Gastroesophageal sphincter (tissue), 4 donors: Measurements from ENCODE around the gene GORAB. TPM values are rescaled to one million over a fixed set of nuclear protein-coding genes. Genes with fewer than 3 reads are reported as not detected.

Source experiments
- ATAC-seq: fragments of 150-250 bp; one replicate; pipeline ENCODE4 v1.9.1; 2016; ENCODE audit warnings: mild to moderate bottlenecking, moderate library complexity
- H3K27ac ChIP-seq, 4 donors: fragments of 200-600 bp; sonication (generic) in 3 of 4; 1 replicate in 3 of 4; 2 replicates in 1 of 4; pipeline ENCODE4 v1.5.1; 2016 to 2019
- H3K27me3 ChIP-seq: fragments of 200-600 bp; sonication (generic); one replicate; pipeline ENCODE4 v1.5.1; 2019
- H3K36me3 ChIP-seq, 2 donors: fragments of 200-600 bp; sonication (generic); one replicate each; pipeline ENCODE4 v1.5.1; 2019; ENCODE audit warnings: control low read depth in 1 of 2
- H3K4me1 ChIP-seq, 3 donors: fragments of 200-600 bp; sonication (generic); 1 replicate in 2 of 3; 2 replicates in 1 of 3; pipeline ENCODE4 v1.5.1; 2016 to 2019; ENCODE audit warnings: control low read depth in 2 of 3
- H3K4me3 ChIP-seq, 2 donors: fragments of 200-600 bp; sonication (generic); one replicate each; pipeline ENCODE4 v1.5.1; 2019; ENCODE audit warnings: mild to moderate bottlenecking in 1 of 2, moderate library complexity in 1 of 2
- H3K9me3 ChIP-seq, 3 donors: fragments of 200-600 bp; sonication (generic); one replicate each; pipeline ENCODE4 v1.5.1; 2017 to 2019; ENCODE audit warnings: control low read depth in 2 of 3
- CTCF ChIP-seq, 4 experiments: fragments of 200-600 bp in 2 of 4; fragments of 450-650 bp in 2 of 4; sonication (generic) in 1 of 4; IDR thresholded peaks; one replicate each; pipeline ENCODE4 v1.5.1; 2017 to 2019; ENCODE audit warnings: antibody characterized with exemption in 4 of 4, mild to moderate bottlenecking in 2 of 4, moderate library complexity in 2 of 4
- EP300 ChIP-seq: sonication (generic); formaldehyde crosslinking; IDR thresholded peaks from one replicate; pipeline ENCODE4 v1.6.1; 2017; ENCODE audit warnings: antibody characterized with exemption, mild to moderate bottlenecking
- POLR2A ChIP-seq, 2 donors: fragments of 450-650 bp; IDR thresholded peaks; one replicate each; pipeline ENCODE4 v1.6.1; 2017; ENCODE audit warnings: antibody characterized with exemption in 2 of 2, mild to moderate bottlenecking in 2 of 2, moderate library complexity in 1 of 2
- POLR2AphosphoS5 ChIP-seq: sonication (generic); formaldehyde crosslinking; IDR thresholded peaks from one replicate; pipeline ENCODE4 v1.6.1; 2017; ENCODE audit warnings: antibody characterized with exemption
- WGBS, 2 donors: methylation state at CpG; one replicate each; pipeline ENCODE4 v1.1.5; 2018; ENCODE audit warnings: low coverage in 1 of 2; 5-methylcytosine and 5-hydroxymethylcytosine counted together
- total RNA-seq, 4 donors: library from RNA; depleted of rRNA; stranded (reverse); fragments of >200 nt; gene quantifications; one replicate each; pipeline ENCODE4 v1.1.0, GENCODE V29; 2016

Gene GORAB, protein sequence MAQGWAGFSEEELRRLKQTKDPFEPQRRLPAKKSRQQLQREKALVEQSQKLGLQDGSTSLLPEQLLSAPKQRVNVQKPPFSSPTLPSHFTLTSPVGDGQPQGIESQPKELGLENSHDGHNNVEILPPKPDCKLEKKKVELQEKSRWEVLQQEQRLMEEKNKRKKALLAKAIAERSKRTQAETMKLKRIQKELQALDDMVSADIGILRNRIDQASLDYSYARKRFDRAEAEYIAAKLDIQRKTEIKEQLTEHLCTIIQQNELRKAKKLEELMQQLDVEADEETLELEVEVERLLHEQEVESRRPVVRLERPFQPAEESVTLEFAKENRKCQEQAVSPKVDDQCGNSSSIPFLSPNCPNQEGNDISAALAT
- 10 to 100 TPM in 2 of 4 donors, 1 to 10 TPM in 2; 5.9 to 18.0 (median 8.8) TPM for total RNA-seq

GRCh38 chr1:170531758-170532657, at the start of gene GORAB:
Gene GORAB, plus strand, starts transcription at chr1:170532166. Its CDS starts 58 bp downstream, at chr1:170532224.
- H3K4me3 ChIP-seq = peak within 1 kb of the TSS; percentile 69 to 89
- no peaks in the 10 kb centered on the region for H3K36me3 ChIP-seq
- H3K27me3 ChIP-seq = no peaks in the 10 kb centered on the region
- WGBS, 2 donors = 0% methylated on average over 6 to 28 of the region's 36 CpGs
- peaks cover 0 to 19% (median 4%) of the 10 kb centered on the region in 3 donors for H3K4me1 ChIP-seq
- ATAC-seq = peak; percentile 98
- H3K9me3 ChIP-seq = no peaks in the 10 kb centered on the region
- H3K27ac ChIP-seq = peak within 1 kb of the TSS; percentile 83 to 95 (median 89)
- TF ChIP-seq EP300 = no peak
- TF ChIP-seq CTCF (IDR thresholded peaks at IDR 0.05) = peak in 1 of 4 experiments; percentile 10
- TF ChIP-seq POLR2AphosphoS5 = peak; percentile 76
- TF ChIP-seq POLR2A (IDR thresholded peaks at IDR 0.05) = peak; percentile 42 to 47

GRCh38 chr1:170483051-170483450, 48.9 kb upstream of the GORAB start:
- 42 to 58% methylated on average over 5 of the region's 5 CpGs for WGBS, 2 donors
- no peaks in the 10 kb centered on the region for H3K27me3 ChIP-seq
- no peaks in the 10 kb centered on the region for H3K9me3 ChIP-seq
- H3K27ac ChIP-seq = no peak overlapping the region
- TF ChIP-seq EP300 = no peak
- no peak for TF ChIP-seq POLR2A (IDR thresholded peaks at IDR 0.05)
- TF ChIP-seq CTCF (IDR thresholded peaks at IDR 0.05) = no peak
- no peak for TF ChIP-seq POLR2AphosphoS5
- H3K4me1 ChIP-seq = no peaks in the 10 kb centered on the region
- no peaks in the 10 kb centered on the region for H3K36me3 ChIP-seq
- no peak for ATAC-seq
- H3K4me3 ChIP-seq = no peak overlapping the region

GRCh38 chr1:170487503-170487902, 44.5 kb upstream of the GORAB start:
- Histone ChIP-seq H3K4me3 (no peak overlapping the region), H3K36me3 (no peaks in the 10 kb centered on the region), H3K27me3 (no peaks in the 10 kb centered on the region), H3K4me1 (no peaks in the 10 kb centered on the region), H3K9me3 (no peaks in the 10 kb centered on the region), H3K27ac (no peak overlapping the region)
- no peak for TF ChIP-seq POLR2A (IDR thresholded peaks at IDR 0.05)
- TF ChIP-seq EP300 = no peak
- TF ChIP-seq POLR2AphosphoS5 = no peak
- TF ChIP-seq CTCF (IDR thresholded peaks at IDR 0.05) = no peak
- no peak for ATAC-seq

DNA sequence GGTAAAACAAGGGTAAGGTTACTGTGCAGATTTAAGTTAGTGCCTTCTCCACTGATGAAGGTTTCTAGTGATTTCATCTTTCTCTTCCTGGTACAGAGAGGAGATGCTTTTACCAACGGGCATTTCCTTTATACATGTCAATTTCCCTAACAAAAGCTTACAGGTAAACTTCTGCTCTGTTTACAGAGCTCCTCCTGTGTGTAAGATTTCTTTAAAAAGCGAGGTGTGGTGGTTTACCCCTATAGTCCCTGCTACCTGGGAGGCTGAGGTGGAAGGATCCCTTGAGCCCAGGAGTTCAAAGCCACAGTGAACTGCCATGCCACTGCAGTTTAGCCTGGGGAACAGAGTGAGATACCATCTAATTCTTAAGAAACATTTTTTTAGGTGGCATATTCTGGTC, 40.7 kb upstream of the GORAB start:
- 72 to 82% methylated on average over 2 of the region's 2 CpGs for WGBS, 2 donors
- H3K27me3 ChIP-seq = no peaks in the 10 kb centered on the region

More for the DNA sequence above, 40.7 kb upstream of the GORAB start:
- no peaks in the 10 kb centered on the region for H3K9me3 ChIP-seq
- H3K36me3 ChIP-seq = no peaks in the 10 kb centered on the region
- TF ChIP-seq POLR2AphosphoS5 = no peak
- TF ChIP-seq CTCF (IDR thresholded peaks at IDR 0.05) = no peak
- no peak for TF ChIP-seq POLR2A (IDR thresholded peaks at IDR 0.05)
- no peak for TF ChIP-seq EP300
- ATAC-seq = no peak
- no peaks in the 10 kb centered on the region for H3K4me1 ChIP-seq
- no peak overlapping the region for H3K27ac ChIP-seq
- no peak overlapping the region for H3K4me3 ChIP-seq
